Adrenal gland (tissue), 12 donors: Measurements from ENCODE around the gene GALNT7. TPM values are rescaled to one million over a fixed set of nuclear protein-coding genes. Genes with fewer than 3 reads are reported as not detected.

ENCODE experiments used
- DNase-seq, 7 donors: peaks; one replicate each; pipeline ENCODE4 v3.0.0-alpha.2; 2019 to 2020
- H3K27ac ChIP-seq, 5 donors: fragments of 200-600 bp; sonication (generic) in 4 of 5; 1 replicate in 3 of 5; 2 replicates in 2 of 5; pipeline versions ENCODE4 v1.5.1 to v1.8.0; 2016 to 2020; ENCODE audit warnings: mild to moderate bottlenecking in 1 of 5
- H3K27me3 ChIP-seq: fragments of 200-600 bp; 2 replicates; pipeline ENCODE4 v1.8.0; 2021
- H3K36me3 ChIP-seq, 2 donors: fragments of 200-600 bp; replicated peaks in 1 of 2; 1 replicate in 1 of 2; 2 replicates in 1 of 2; pipeline versions ENCODE4 v1.5.1 to v1.8.0; 2018 to 2022
- H3K4me1 ChIP-seq, 2 donors: fragments of 200-600 bp; replicated peaks in 1 of 2; 1 replicate in 1 of 2; 2 replicates in 1 of 2; pipeline versions ENCODE4 v1.5.1 to v1.8.0; 2018 to 2021
- H3K4me3 ChIP-seq, 4 donors: fragments of 200-600 bp; sonication (generic) in 3 of 4; one replicate each; pipeline ENCODE4 v1.5.1; 2016 to 2018
- H3K9me3 ChIP-seq, 3 donors: fragments of 200-600 bp; sonication (generic) in 1 of 3; replicated peaks in 1 of 3; 1 replicate in 2 of 3; 2 replicates in 1 of 3; pipeline versions ENCODE4 v1.5.1 to v1.8.0; 2016 to 2021
- CTCF ChIP-seq, 6 experiments: fragments of 450-650 bp in 4 of 6; fragments of 200-600 bp in 2 of 6; sonication (generic) in 1 of 6; IDR thresholded peaks; 1 replicate in 5 of 6; 2 replicates in 1 of 6; pipeline versions ENCODE4 v1.5.1 to v1.8.0; 2016 to 2021; ENCODE audit warnings: antibody characterized with exemption in 6 of 6, mild to moderate bottlenecking in 2 of 6, moderate library complexity in 1 of 6
- POLR2A ChIP-seq, 2 donors: fragments of 450-650 bp; IDR thresholded peaks; one replicate each; pipeline ENCODE4 v1.6.1; 2017; ENCODE audit warnings: antibody characterized with exemption in 2 of 2, mild to moderate bottlenecking in 2 of 2, moderate library complexity in 1 of 2
- WGBS, 4 donors: extraction: QIAGEN DNeasy Blood & Tissue Kit in 2 of 4; methylation state at CpG; one replicate each; pipeline versions ENCODE4 v1.1.5 to v1.1.7; 2013 to 2017; 5-methylcytosine and 5-hydroxymethylcytosine counted together
- intact Hi-C, 2 donors: fragments of 100-400 bp; cut with DNase I; formaldehyde crosslinking; loops; one replicate each; pipeline versions ENCODE4 v1.14.1 to v1.15.0; 2022 to 2023
- polyA plus RNA-seq, 3 donors: library from polyadenylated mRNA; stranded (reverse); fragments of 200-250 nt in 2 of 3; fragments of 350-450 nt in 1 of 3; fragmentation: Illumina TruSeq in 1 of 3; extraction: RNeasy Lipid Tissue Mini Kit (QIAGEN cat#74804) in 1 of 3; gene quantifications; one replicate each; pipeline ENCODE4 v1.2.3, GENCODE V29; 2013 to 2014
- total RNA-seq, 9 donors: library from RNA; depleted of rRNA in 4 of 9; stranded (reverse); fragments of >200 nt in 4 of 9; fragments of 120-200 nt in 1 of 9; fragmentation: NEBNext Ultra II Directional in 1 of 9; extraction: Animal tissue kit (Norgen Biotek cat#: 25700) in 1 of 9; gene quantifications; one replicate each; pipeline versions ENCODE4 v1.1.0 to v1.2.4, GENCODE V29; 2013 to 2023
- donor health status: healthy with polysubstance abuse.
- donor health status: Bipolar disorder and iron deficiency.
- donor health status: DM: yes; HTN: yes; CAD: no.
- donor health status: DM: no; HTN: no; CAD: no.
- donor health status: DM: no; HTN: no; CAD: no.
- donor health status: DM: yes; HTN: yes; CAD: no.

The GALNT7 gene
- total and polyA plus RNA-seq, 12 donors, result 4.4 to 21.9 (median 10.3) TPM

DNA sequence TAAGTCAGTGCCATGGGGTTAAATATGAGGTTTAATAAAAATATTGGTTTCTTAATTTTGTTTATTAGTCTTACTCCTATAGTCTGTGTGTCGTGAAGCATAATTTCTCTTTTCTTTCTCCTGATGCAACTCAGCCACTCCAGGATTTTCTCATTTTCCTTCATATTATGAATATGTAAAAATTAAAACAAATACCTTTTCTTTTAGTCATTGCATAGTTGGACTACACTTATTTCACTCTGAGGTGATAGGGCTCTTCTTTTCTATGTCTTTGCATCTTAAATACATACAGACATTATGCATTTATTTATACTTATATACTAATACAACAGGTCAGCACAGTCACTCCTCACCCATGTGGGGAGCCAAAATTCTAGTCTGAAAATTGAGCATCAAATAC, 19.1 kb downstream of the GALNT7 start:
- Histone ChIP-seq H3K27ac (no peak overlapping the region), H3K4me3 (no peak overlapping the region), H3K9me3 (no peaks in the 10 kb centered on the region), H3K27me3 (no peaks in the 10 kb centered on the region), H3K36me3 (no peaks in the 10 kb centered on the region), H3K4me1 (peaks cover 0 to 10% of the 10 kb centered on the region in 2 donors)
- 93 to 98% (median 98%) methylated on average over 1 of the region's 1 CpG for WGBS, 4 donors
- no peak for DNase-seq
- TF ChIP-seq POLR2A (IDR thresholded peaks at IDR 0.05) (no peak), CTCF (IDR thresholded peaks at IDR 0.05) (no peak)
- intact Hi-C loops, result no loop called here

GRCh38 chr4:173188648-173189047, 20.0 kb downstream of the GALNT7 start:
- peaks cover 0 to 10% of the 10 kb centered on the region in 2 donors for H3K4me1 ChIP-seq
- no peak for DNase-seq

DNA sequence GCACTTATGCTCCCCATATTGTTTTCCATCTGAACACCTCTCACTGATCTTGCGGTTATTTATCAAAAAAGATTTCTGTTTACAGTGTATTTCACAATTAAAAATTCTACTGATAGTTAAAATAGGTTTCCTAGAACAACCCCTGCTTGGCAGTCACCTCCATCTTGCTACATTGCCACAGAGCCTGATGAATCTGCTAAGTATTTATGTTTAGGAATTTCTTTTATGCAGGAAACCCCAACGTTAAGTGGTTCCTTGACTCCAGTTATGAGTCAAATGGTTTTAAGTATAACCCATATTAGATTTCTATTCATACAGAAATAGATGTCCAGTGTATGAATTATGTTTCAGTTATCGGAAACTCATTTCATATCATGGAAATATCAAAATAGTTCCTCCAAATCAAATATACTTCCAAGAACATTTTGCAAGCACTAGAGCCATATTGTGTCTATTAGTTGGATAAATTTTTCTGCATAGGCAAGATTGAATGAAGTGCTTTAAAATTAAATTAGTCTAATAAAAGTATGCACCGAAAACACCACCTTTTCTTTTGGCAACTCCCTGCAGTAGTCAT, 20.6 kb downstream of the GALNT7 start:
- H3K9me3 ChIP-seq, result no peaks in the 10 kb centered on the region
- DNase-seq, result no peak
- intact Hi-C loops, result no loop called here
- H3K4me1 ChIP-seq, result peaks cover 0 to 10% of the 10 kb centered on the region in 2 donors
- 93 to 95% (median 94%) methylated on average over 4 of the region's 4 CpGs for WGBS, 4 donors
- H3K36me3 ChIP-seq, result no peaks in the 10 kb centered on the region
- no peaks in the 10 kb centered on the region for H3K27me3 ChIP-seq
- TF ChIP-seq CTCF (IDR thresholded peaks at IDR 0.05) (no peak), POLR2A (IDR thresholded peaks at IDR 0.05) (no peak)
- no peak overlapping the region for H3K27ac ChIP-seq
- no peak overlapping the region for H3K4me3 ChIP-seq

More at GRCh38 chr4:173188648-173189047, 20.0 kb downstream of the GALNT7 start:
- intact Hi-C loops, result no loop called here
- Histone ChIP-seq H3K36me3 (no peaks in the 10 kb centered on the region), H3K4me3 (no peak overlapping the region), H3K9me3 (no peaks in the 10 kb centered on the region), H3K27me3 (no peaks in the 10 kb centered on the region), H3K27ac (no peak overlapping the region)
- TF ChIP-seq POLR2A (IDR thresholded peaks at IDR 0.05) (no peak), CTCF (IDR thresholded peaks at IDR 0.05) (no peak)
- 77 to 85% (median 82%) methylated on average over 7 of the region's 7 CpGs for WGBS, 4 donors

GRCh38 chr4:173191623-173192041, 23.0 kb downstream of the GALNT7 start:
- Histone ChIP-seq H3K27ac (peak overlapping the region in 3 of 5 donors; percentile 21 to 48 (median 35)), H3K9me3 (no peaks in the 10 kb centered on the region), H3K36me3 (no peaks in the 10 kb centered on the region), H3K4me3 (peak overlapping the region in 1 of 4 donors; percentile 17), H3K4me1 (no peaks in the 10 kb centered on the region), H3K27me3 (no peaks in the 10 kb centered on the region)
- WGBS, 4 donors, result 27 to 44% (median 33%) methylated on average over 3 of the region's 3 CpGs
- TF ChIP-seq POLR2A (IDR thresholded peaks at IDR 0.05) (no peak), CTCF (IDR thresholded peaks at IDR 0.05) (no peak)
- no peak for DNase-seq
- intact Hi-C loops, result no loop called here
